SU-DHL-6 (cell line): ENCODE results near the gene ADGRD1.

Source experiments
- H2AFZ ChIP-seq: fragments of 200-600 bp; sonication (generic); 2 replicates; pipeline ENCODE4 v1.6.1; 2014; ENCODE audit warnings: low read depth, mild to moderate bottlenecking, moderate library complexity, mixed read lengths, antibody characterized with exemption, low read length; ENCODE audit not compliant: severe bottlenecking
- H3F3A ChIP-seq: fragments of 200-600 bp; shearing (Covaris generic); 2 replicates; pipeline ENCODE4 v1.6.0; 2016; ENCODE audit warnings: antibody characterized with exemption, mild to moderate bottlenecking; ENCODE audit not compliant: insufficient read depth
- H3K27ac ChIP-seq: fragments of 200-600 bp; sonication (generic); 2 replicates; pipeline ENCODE4 v1.5.1; 2016; ENCODE audit warnings: low read depth, mild to moderate bottlenecking, low read length, moderate library complexity, mixed read lengths
- H3K27me3 ChIP-seq: fragments of 200-600 bp; sonication (generic), shearing (Covaris generic); 2 replicates; pipeline ENCODE4 v1.6.0; 2014; ENCODE audit warnings: mild to moderate bottlenecking, low read length
- H3K36me3 ChIP-seq: fragments of 200-600 bp; sonication (generic); 2 replicates; pipeline ENCODE4 v1.6.1; 2014; ENCODE audit warnings: mild to moderate bottlenecking, low read length, mixed read lengths
- H3K4me2 ChIP-seq: fragments of 300-600, 200-600 bp; shearing (Covaris generic), sonication (generic); 2 replicates; pipeline ENCODE4 v1.6.0; 2014; ENCODE audit warnings: low read length, low read depth, mild to moderate bottlenecking; ENCODE audit not compliant: poor library complexity, severe bottlenecking
- H3K4me3 ChIP-seq: fragments of 200-600 bp; sonication (generic); 2 replicates; pipeline ENCODE4 v1.5.1; 2014; ENCODE audit warnings: antibody characterized with exemption, low read length, mild to moderate bottlenecking, mixed read lengths; ENCODE audit not compliant: insufficient read depth, poor library complexity, severe bottlenecking
- H3K79me2 ChIP-seq: fragments of 200-600 bp; sonication (generic); 2 replicates; pipeline ENCODE4 v1.6.1; 2014; ENCODE audit warnings: mild to moderate bottlenecking, low read length, moderate library complexity; ENCODE audit not compliant: insufficient read depth
- H3K9ac ChIP-seq: fragments of 200-600 bp; sonication (generic); 2 replicates; pipeline ENCODE4 v1.7.0; 2014; ENCODE audit warnings: mild to moderate bottlenecking, low read length
- H3K9me2 ChIP-seq: fragments of 200-600 bp; sonication (generic); replicated peaks from 2 replicates; pipeline ENCODE4 v1.6.1; 2014; ENCODE audit warnings: low read length; ENCODE audit not compliant: insufficient read depth
- H3K9me3 ChIP-seq: fragments of 200-600 bp; sonication (generic); 2 replicates; pipeline ENCODE4 v1.6.1; 2014; ENCODE audit warnings: low read length, mixed read lengths; ENCODE audit not compliant: insufficient read depth
- H4K20me1 ChIP-seq: fragments of 200-600 bp; sonication (generic); 2 replicates; pipeline ENCODE4 v1.6.1; 2014; ENCODE audit warnings: low read depth, mild to moderate bottlenecking, antibody characterized with exemption, low read length, moderate library complexity, mixed read lengths
- CTCF ChIP-seq: fragments of 200-600 bp; sonication (generic); IDR thresholded peaks from one replicate; pipeline ENCODE4 v1.5.1; 2017; ENCODE audit warnings: antibody characterized with exemption, mild to moderate bottlenecking, low read length, moderate library complexity; ENCODE audit not compliant: insufficient read depth, poor library complexity, severe bottlenecking
- EZH2phosphoT487 ChIP-seq: fragments of 200-600 bp; sonication (generic), shearing (Covaris generic); conservative IDR thresholded peaks from 2 replicates; pipeline ENCODE4 v1.6.1; 2018; ENCODE audit warnings: mild to moderate bottlenecking, antibody characterized with exemption, low read length, moderate library complexity, mixed read lengths

The ADGRD1 gene

GRCh38 chr12:131102991-131103668 lies 149.4 kb downstream of the ADGRD1 start:
- Histone ChIP-seq H3K9me3 (no peaks in the 10 kb centered on the region), H3K27me3 (no peaks in the 10 kb centered on the region), H3K4me3 (no peak overlapping the region), H3K36me3 (no peaks in the 10 kb centered on the region), H3K9ac (no peak overlapping the region), H3F3A (no peaks in the 10 kb centered on the region), H3K9me2 (no peaks in the 10 kb centered on the region), H3K4me2 (no peak overlapping the region), H3K27ac (no peak overlapping the region), H3K79me2 (no peaks in the 10 kb centered on the region), H4K20me1 (no peaks in the 10 kb centered on the region), H2AFZ (no peak overlapping the region)
- TF ChIP-seq EZH2phosphoT487 = no peak
- TF ChIP-seq CTCF = no peak

- no peak overlapping the region for H2AFZ ChIP-seq
- H3K27me3 ChIP-seq = no peaks in the 10 kb centered on the region
- H3F3A ChIP-seq = no peaks in the 10 kb centered on the region
- H3K4me2 ChIP-seq = no peak overlapping the region
- no peak for TF ChIP-seq CTCF
- TF ChIP-seq EZH2phosphoT487 = no peak
- H3K9me2 ChIP-seq = no peaks in the 10 kb centered on the region
- no peak overlapping the region for H3K27ac ChIP-seq
- no peaks in the 10 kb centered on the region for H3K79me2 ChIP-seq
- H3K4me3 ChIP-seq = no peak overlapping the region
- H3K9ac ChIP-seq = no peak overlapping the region
- no peaks in the 10 kb centered on the region for H3K36me3 ChIP-seq
- H3K9me3 ChIP-seq = no peaks in the 10 kb centered on the region
- H4K20me1 ChIP-seq = no peaks in the 10 kb centered on the region
Observed at GRCh38 chr12:131103669-131104462, 150.2 kb downstream of the ADGRD1 start.

DNA sequence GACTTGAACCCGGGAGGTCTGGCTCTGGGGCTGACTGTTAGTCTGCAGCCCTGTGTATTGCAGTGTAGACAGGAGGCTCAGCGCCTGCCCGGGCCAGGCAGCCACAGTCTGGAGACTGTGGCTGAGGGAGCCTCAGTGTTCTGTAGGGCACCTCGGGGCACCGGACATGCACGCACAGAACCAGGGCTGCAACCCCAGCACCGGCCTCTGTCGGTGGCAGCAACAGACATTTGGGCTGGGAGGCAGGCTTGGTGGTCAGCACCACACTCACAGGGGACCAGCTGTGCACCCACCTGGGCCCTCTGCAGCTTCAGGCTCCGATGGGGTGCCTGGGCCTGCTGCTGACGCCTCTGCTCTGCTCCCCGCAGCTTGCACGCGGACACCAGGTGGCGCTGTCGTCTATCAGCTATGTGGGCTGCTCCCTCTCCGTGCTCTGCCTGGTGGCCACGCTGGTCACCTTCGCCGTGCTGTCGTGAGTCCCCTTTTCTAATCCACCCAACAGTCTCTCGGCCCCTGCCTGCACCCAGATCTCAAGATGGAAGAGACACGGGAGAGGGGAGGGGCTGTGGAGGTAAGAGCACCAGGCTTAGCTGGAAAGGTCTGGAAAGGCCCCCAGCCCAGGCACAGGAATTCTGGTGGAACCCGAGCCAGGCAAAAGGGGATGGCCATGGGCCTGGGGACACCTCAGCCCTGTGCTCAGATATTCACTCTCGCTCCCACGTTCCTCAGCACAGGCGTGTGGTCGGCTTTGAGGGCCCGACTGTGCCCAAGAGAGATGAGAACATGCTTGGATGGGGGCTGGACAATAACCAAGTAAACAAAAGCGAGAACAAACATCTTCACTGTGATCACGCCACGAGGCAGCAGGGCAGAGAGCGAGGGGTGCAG lies 151.0 kb downstream of the ADGRD1 start:
- Histone ChIP-seq H3K79me2 (no peaks in the 10 kb centered on the region), H3K4me2 (no peak overlapping the region), H3K27ac (no peak overlapping the region), H3K9me3 (no peaks in the 10 kb centered on the region), H3K36me3 (no peaks in the 10 kb centered on the region), H3K27me3 (no peaks in the 10 kb centered on the region), H3K9ac (no peak overlapping the region), H3K9me2 (no peaks in the 10 kb centered on the region), H3F3A (no peaks in the 10 kb centered on the region), H4K20me1 (no peaks in the 10 kb centered on the region), H3K4me3 (no peak overlapping the region), H2AFZ (no peak overlapping the region)
- no peak for TF ChIP-seq EZH2phosphoT487
- peak; percentile 89 for TF ChIP-seq CTCF
